ENCODE data around the gene DNAJC13. TPM values are rescaled to one million over a fixed set of nuclear protein-coding genes. Genes with fewer than 3 reads are reported as not detected.

DNAJC13 gene
- total RNA-seq, 1 experiment from 2014 or later: 28.5 TPM

- no peak for TF ChIP-seq USF1 (CRISPR knock-in tag; IDR thresholded peaks at IDR 0.05)
- no peak for TF ChIP-seq ERG (CRISPR knock-in tag; IDR thresholded peaks at IDR 0.05)
- no peak for TF ChIP-seq ARID4B (CRISPR knock-in tag; IDR thresholded peaks at IDR 0.05; ENCODE audit: borderline replicate concordance)
- TF ChIP-seq MLX (CRISPR knock-in tag; IDR thresholded peaks at IDR 0.05): no peak
- TF ChIP-seq CDX4 (CRISPR knock-in tag; IDR thresholded peaks at IDR 0.05; ENCODE audit: borderline replicate concordance): no peak
- TF ChIP-seq MXD4 (CRISPR knock-in tag; IDR thresholded peaks at IDR 0.05; ENCODE audit: borderline replicate concordance): no peak
These were observed 15.8 kb downstream of the DNAJC13 start (continued) for GRCh38 chr3:132433121-132433520.

- no peak overlapping the region for H3K4me3 Mint-ChIP-seq
These were observed 18.1 kb downstream of the DNAJC13 start for GRCh38 chr3:132435224-132435910.

More at GRCh38 chr3:132435224-132435910, 18.1 kb downstream of the DNAJC13 start:
- Mint-ChIP-seq H3K4me1 (no peaks in the 10 kb centered on the region), H3K27me3 (ENCODE audit: low read depth) (no peaks in the 10 kb centered on the region), H3K36me3 (peaks cover 13% of the 10 kb centered on the region), H3K9me3 (no peaks in the 10 kb centered on the region), H3K27ac (no peak overlapping the region)
- TF ChIP-seq ZNF532 (CRISPR knock-in tag; IDR thresholded peaks at IDR 0.05; ENCODE audit: borderline replicate concordance) (no peak), MXD4 (CRISPR knock-in tag; IDR thresholded peaks at IDR 0.05; ENCODE audit: borderline replicate concordance) (no peak), FOXJ3 (CRISPR knock-in tag; IDR thresholded peaks at IDR 0.05; ENCODE audit: borderline replicate concordance) (no peak)
- no peak for DNase-seq (ENCODE audit: low spot score)
- ChIA-PET POLR2A (no interaction called here), CTCF (no interaction called here)
- ATAC-seq: no peak
